Peyer's patch (tissue), 4 donors: ENCODE data around the gene GABBR2. TPM values are rescaled to one million over a fixed set of nuclear protein-coding genes. Genes with fewer than 3 reads are reported as not detected.

Source experiments
- DNase-seq, 3 donors: peaks; one replicate each; pipeline ENCODE4 v3.0.0-alpha.2; 2017 to 2019
- H3K27ac ChIP-seq, 4 donors: fragments of 200-600 bp; sonication (generic); one replicate each; pipeline ENCODE4 v1.5.1; 2016 to 2019
- H3K27me3 ChIP-seq, 2 donors: fragments of 200-600 bp; sonication (generic); one replicate each; pipeline ENCODE4 v1.5.1; 2019
- H3K36me3 ChIP-seq, 3 donors: fragments of 200-600 bp; sonication (generic); one replicate each; pipeline ENCODE4 v1.5.1; 2016 to 2019
- H3K4me1 ChIP-seq, 4 donors: fragments of 200-600 bp; sonication (generic); one replicate each; pipeline ENCODE4 v1.5.1; 2016 to 2019
- H3K4me3 ChIP-seq, 4 donors: fragments of 200-600 bp; sonication (generic); 1 replicate in 3 of 4; 2 replicates in 1 of 4; pipeline ENCODE4 v1.5.1; 2016 to 2019; ENCODE audit warnings: mild to moderate bottlenecking in 1 of 4
- H3K9me3 ChIP-seq, 4 donors: fragments of 200-600 bp; sonication (generic); one replicate each; pipeline ENCODE4 v1.5.1; 2016 to 2019; ENCODE audit warnings: mild to moderate bottlenecking in 1 of 4
- CTCF ChIP-seq, 6 experiments: fragments of 450-650 bp in 4 of 6; fragments of 200-600 bp in 2 of 6; sonication (generic) in 1 of 6; IDR thresholded peaks; one replicate each; pipeline ENCODE4 v1.5.1; 2017 to 2019; ENCODE audit warnings: antibody characterized with exemption in 6 of 6, mild to moderate bottlenecking in 3 of 6, moderate library complexity in 1 of 6
- POLR2A ChIP-seq, 2 donors: fragments of 450-650 bp; IDR thresholded peaks; one replicate each; pipeline ENCODE4 v1.5.1; 2017; ENCODE audit warnings: antibody characterized with exemption in 2 of 2, mild to moderate bottlenecking in 2 of 2, moderate library complexity in 2 of 2
- total RNA-seq, 4 donors: library from RNA; depleted of rRNA; stranded (reverse); fragments of >200 nt; gene quantifications; one replicate each; pipeline ENCODE4 v1.1.0, GENCODE V29; 2016

The GABBR2 gene
- total RNA-seq, 4 donors from 2014 or later, result not detected

GRCh38 chr9:98632839-98633238, 75.9 kb downstream of the GABBR2 start:
- Histone ChIP-seq H3K36me3 (no peaks in the 10 kb centered on the region), H3K9me3 (no peaks in the 10 kb centered on the region), H3K27me3 (no peaks in the 10 kb centered on the region), H3K4me3 (no peak overlapping the region), H3K4me1 (no peaks in the 10 kb centered on the region), H3K27ac (no peak overlapping the region)
- TF ChIP-seq POLR2A (IDR thresholded peaks at IDR 0.05) (no peak), CTCF (IDR thresholded peaks at IDR 0.05) (no peak)
- DNase-seq, result no peak

DNA sequence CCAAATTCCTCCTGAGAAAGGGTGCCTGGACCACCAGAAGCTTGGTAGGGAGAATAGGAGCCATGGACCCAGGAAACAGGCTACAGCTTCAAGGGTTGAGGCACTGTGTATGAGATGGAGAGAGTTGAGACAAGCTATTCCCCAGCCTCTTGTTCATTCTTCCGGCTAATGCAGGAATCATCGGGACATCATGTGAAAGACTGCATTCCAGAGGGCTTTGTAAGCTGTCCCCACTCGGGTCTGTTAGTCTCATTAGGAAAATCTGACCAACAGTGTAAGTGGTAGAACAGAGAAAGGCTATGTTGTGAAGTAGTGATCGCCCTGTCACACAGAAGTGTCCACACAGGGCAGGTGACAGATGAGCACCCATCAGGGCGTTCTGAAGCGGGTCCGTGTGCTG, 81.4 kb downstream of the GABBR2 start:
- Histone ChIP-seq H3K9me3 (no peaks in the 10 kb centered on the region), H3K4me3 (no peak overlapping the region), H3K36me3 (no peaks in the 10 kb centered on the region), H3K27ac (no peak overlapping the region), H3K27me3 (no peaks in the 10 kb centered on the region), H3K4me1 (no peaks in the 10 kb centered on the region)
- no peak for DNase-seq
- TF ChIP-seq POLR2A (IDR thresholded peaks at IDR 0.05), result no peak
- TF ChIP-seq CTCF (IDR thresholded peaks at IDR 0.05), result no peak

GRCh38 chr9:98625728-98626127, 83.0 kb downstream of the GABBR2 start:
- Histone ChIP-seq H3K4me1 (no peaks in the 10 kb centered on the region), H3K4me3 (no peak overlapping the region), H3K27ac (no peak overlapping the region), H3K9me3 (no peaks in the 10 kb centered on the region), H3K27me3 (no peaks in the 10 kb centered on the region), H3K36me3 (no peaks in the 10 kb centered on the region)
- DNase-seq, result no peak
- TF ChIP-seq CTCF (IDR thresholded peaks at IDR 0.05), result no peak
- TF ChIP-seq POLR2A (IDR thresholded peaks at IDR 0.05), result no peak

DNA sequence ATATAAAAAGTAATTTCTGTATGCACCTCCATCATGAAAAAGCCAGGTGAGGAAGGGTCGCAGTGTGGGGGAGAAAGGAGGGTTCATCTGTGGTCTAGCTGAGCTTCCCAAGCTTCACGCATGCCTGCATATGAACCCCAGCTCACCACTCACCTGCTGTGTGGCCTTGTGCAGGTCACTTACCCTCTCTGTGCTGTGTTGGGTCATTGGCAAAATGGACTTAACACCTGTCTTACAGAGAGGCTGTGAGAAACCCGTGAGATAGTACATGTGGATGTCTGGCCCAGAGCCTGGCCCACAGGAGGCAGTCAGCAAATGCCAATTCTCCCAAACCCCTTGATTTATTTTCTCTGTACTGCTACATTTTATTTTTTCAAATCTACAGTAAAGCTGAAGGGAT, 88.9 kb downstream of the GABBR2 start:
- no peaks in the 10 kb centered on the region for H3K4me1 ChIP-seq
- no peak for DNase-seq

GRCh38 chr9:98615633-98616032, 93.1 kb downstream of the GABBR2 start:
- no peak for DNase-seq
- no peak for TF ChIP-seq CTCF (IDR thresholded peaks at IDR 0.05)
- TF ChIP-seq POLR2A (IDR thresholded peaks at IDR 0.05), result no peak
- no peaks in the 10 kb centered on the region for H3K9me3 ChIP-seq

More for the DNA sequence above, 88.9 kb downstream of the GABBR2 start:
- Histone ChIP-seq H3K9me3 (no peaks in the 10 kb centered on the region), H3K4me3 (no peak overlapping the region), H3K27ac (no peak overlapping the region), H3K27me3 (no peaks in the 10 kb centered on the region), H3K36me3 (no peaks in the 10 kb centered on the region)
- TF ChIP-seq POLR2A (IDR thresholded peaks at IDR 0.05) (no peak), CTCF (IDR thresholded peaks at IDR 0.05) (no peak)

GRCh38 chr9:98614941-98615340, 93.8 kb downstream of the GABBR2 start:
- no peak for DNase-seq
- Histone ChIP-seq H3K36me3 (no peaks in the 10 kb centered on the region), H3K4me1 (no peaks in the 10 kb centered on the region), H3K4me3 (no peak overlapping the region), H3K27me3 (no peaks in the 10 kb centered on the region), H3K9me3 (no peaks in the 10 kb centered on the region), H3K27ac (no peak overlapping the region)
- TF ChIP-seq CTCF (IDR thresholded peaks at IDR 0.05), result no peak
- TF ChIP-seq POLR2A (IDR thresholded peaks at IDR 0.05), result no peak

More at GRCh38 chr9:98615633-98616032, 93.1 kb downstream of the GABBR2 start:
- no peaks in the 10 kb centered on the region for H3K36me3 ChIP-seq
- no peaks in the 10 kb centered on the region for H3K4me1 ChIP-seq
- no peak overlapping the region for H3K4me3 ChIP-seq
- no peak overlapping the region for H3K27ac ChIP-seq
- no peaks in the 10 kb centered on the region for H3K27me3 ChIP-seq
